Measurements from ENCODE around the gene SIGLEC10. TPM values are rescaled to one million over a fixed set of nuclear protein-coding genes. Genes with fewer than 3 reads are reported as not detected.

The SIGLEC10 gene
- total and polyA plus RNA-seq, 2 of the 4 experiments (the other 2 are of a cell fraction): not detected

DNA sequence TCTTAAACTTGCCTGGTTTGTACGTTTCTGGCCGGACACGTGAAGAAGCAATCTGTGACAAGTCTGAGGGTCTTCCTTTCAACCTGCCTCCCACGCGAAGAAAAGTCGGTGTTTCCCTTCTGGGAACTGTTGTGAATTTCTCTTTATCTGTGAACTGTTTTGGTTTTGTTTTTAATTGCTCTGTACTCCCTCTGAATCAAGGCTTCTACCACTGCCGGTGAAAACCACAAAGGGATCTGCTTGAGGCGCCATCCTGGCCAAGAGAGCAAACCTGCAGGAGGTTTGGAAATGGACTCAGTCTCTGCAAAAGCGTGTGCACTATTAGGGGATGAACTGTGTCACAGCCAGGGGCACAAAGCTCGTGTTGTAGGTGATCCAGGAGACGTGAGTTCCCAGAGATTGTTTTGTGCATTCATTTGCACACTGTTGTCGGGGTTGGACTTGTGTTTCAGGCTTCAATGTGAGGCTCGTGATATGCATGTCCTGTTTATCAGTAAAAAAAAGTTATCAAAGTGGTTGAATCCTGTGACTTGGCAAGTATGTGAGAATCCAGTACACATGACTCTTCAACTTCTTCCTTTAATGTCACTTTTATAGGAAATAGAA lies 31.1 kb upstream of the SIGLEC10 start:
- no peak overlapping the region for H2AK9ac ChIP-seq (replicated peaks; ENCODE audit: low read depth, low read length, poor library complexity)
- H4K8ac ChIP-seq (ENCODE audit: low read depth in 2 of 2, low read length in 2 of 2): no peak overlapping the region
- no peak overlapping the region for H3K4ac ChIP-seq (ENCODE audit: low read depth, low read length)
- 52% methylated on average over 4 of the region's 13 CpGs; no CpG with 5 or more reads in 1 of the 2 experiments for WGBS, 2 experiments (ENCODE audit: extremely low coverage in 2 of 2, insufficient read length in 1 of 2)
- TF ChIP-seq CHD1 (IDR thresholded peaks at IDR 0.05; ENCODE audit: low read depth, low read length) (no peak), RFX5 (IDR thresholded peaks at IDR 0.05; ENCODE audit: low read depth, low read length) (no peak), MAFK (IDR thresholded peaks at IDR 0.05; ENCODE audit: low read depth, low read length) (no peak), BHLHE40 (IDR thresholded peaks at IDR 0.05; ENCODE audit: low read depth, low read length) (no peak), SMC3 (IDR thresholded peaks at IDR 0.05; ENCODE audit: low read depth, low read length) (no peak), POLR2A (IDR thresholded peaks at IDR 0.05; ENCODE audit: low read depth, low read length) (no peak), RAD21 (IDR thresholded peaks at IDR 0.05; ENCODE audit: low read length) (no peak), FOS (IDR thresholded peaks at IDR 0.05; ENCODE audit: low read depth, low read length) (no peak)
- TF ChIP-seq, protein P1, sequence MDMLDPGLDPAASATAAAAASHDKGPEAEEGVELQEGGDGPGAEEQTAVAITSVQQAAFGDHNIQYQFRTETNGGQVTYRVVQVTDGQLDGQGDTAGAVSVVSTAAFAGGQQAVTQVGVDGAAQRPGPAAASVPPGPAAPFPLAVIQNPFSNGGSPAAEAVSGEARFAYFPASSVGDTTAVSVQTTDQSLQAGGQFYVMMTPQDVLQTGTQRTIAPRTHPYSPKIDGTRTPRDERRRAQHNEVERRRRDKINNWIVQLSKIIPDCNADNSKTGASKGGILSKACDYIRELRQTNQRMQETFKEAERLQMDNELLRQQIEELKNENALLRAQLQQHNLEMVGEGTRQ (IDR thresholded peaks at IDR 0.05; ENCODE audit: low read depth, low read length): no peak
- H2BK5ac ChIP-seq (ENCODE audit: low read depth, low read length, poor library complexity, severe bottlenecking): no peak overlapping the region
- H3K23ac ChIP-seq (ENCODE audit: low read depth, low read length): no peak overlapping the region
- H4K91ac ChIP-seq (ENCODE audit: insufficient read depth, low read depth, low read length): no peak overlapping the region
- no peak overlapping the region for H3K4me3 ChIP-seq (ENCODE audit: insufficient read depth, low read depth, low read length)
- H2AK5ac ChIP-seq (ENCODE audit: low read depth, low read length): no peak overlapping the region
- H3K36me3 ChIP-seq (ENCODE audit: control insufficient read depth, insufficient read depth, low read length): no peaks in the 10 kb centered on the region
- H2BK20ac ChIP-seq (ENCODE audit: low read depth, low read length): no peak overlapping the region
- H3K18ac ChIP-seq (ENCODE audit: low read depth, low read length): no peak overlapping the region
- H3K14ac ChIP-seq (replicated peaks; ENCODE audit: low read depth, low read length): no peak overlapping the region
- DNase-seq: no peak
- H3K4me2 ChIP-seq (ENCODE audit: low read depth, low read length): no peak overlapping the region
- H3K27ac ChIP-seq (ENCODE audit: insufficient read depth, low read length): no peak overlapping the region
- in situ Hi-C loops (cut with MboI; ENCODE audit: low sequenced_read_pairs) (no loop called here), intact Hi-C loops (cut with micrococcal nuclease) (no loop called here), dilution Hi-C loops (cut with HindIII; ENCODE audit: low sequenced_read_pairs, unreplicated experiment) (no loop called here)
- peaks cover 4% of the 10 kb centered on the region for H3K9me3 ChIP-seq (ENCODE audit: control insufficient read depth, insufficient read depth, low read length)
- H3K27me3 ChIP-seq (ENCODE audit: control insufficient read depth, insufficient read depth, low read length): no peaks in the 10 kb centered on the region
- no peaks in the 10 kb centered on the region for H3K4me1 ChIP-seq (ENCODE audit: control insufficient read depth, insufficient read depth, low read length)
- H3K9me1 ChIP-seq (ENCODE audit: insufficient read depth, low read length): no peaks in the 10 kb centered on the region
- no peak overlapping the region for H2BK15ac ChIP-seq (ENCODE audit: low read depth, low read length)
- no peak overlapping the region for H3K9ac ChIP-seq (ENCODE audit: low read depth, low read length)
- no peak overlapping the region for H4K5ac ChIP-seq (ENCODE audit: low read depth, low read length)
- H2BK120ac ChIP-seq (ENCODE audit: low read depth, low read length): no peak overlapping the region
- CTCF ChIA-PET: no interaction called here
- no peaks in the 10 kb centered on the region for H4K20me1 ChIP-seq (ENCODE audit: insufficient read depth, low read length)
- H2AFZ ChIP-seq (replicated peaks; ENCODE audit: low read length, poor library complexity): no peak overlapping the region
- H3K56ac ChIP-seq (ENCODE audit: extremely low read depth, insufficient read depth, low read length): no peak overlapping the region
- no peaks in the 10 kb centered on the region for H3K79me1 ChIP-seq (ENCODE audit: low read depth in 1 of 2, low read length in 2 of 2)
- ATAC-seq (ENCODE audit: low read depth): no peak
- POLR2A ChIA-PET (ENCODE audit: unreplicated experiment): no interaction called here
- BruUV-seq (replicated peaks): no TSS peak

Data from IMR-90 (cell line).